LNCaP clone FGC (cell line): ENCODE measurements around the gene CCL4.

Experiments
- DNase-seq: peaks from one replicate; pipeline ENCODE4 v3.0.0-alpha.2; 2011; ENCODE audit warnings: low read depth
- H3K4me3 ChIP-seq: 2 replicates; pipeline ENCODE4 v1.5.1; 2011; ENCODE audit warnings: mild to moderate bottlenecking, low read depth, low read length, control low read depth
- TF ChIP-seq, protein P1 (sequence below): IDR thresholded peaks from 2 replicates; pipeline ENCODE4 v1.5.1; 2012; ENCODE audit warnings: mild to moderate bottlenecking; ENCODE audit not compliant: control insufficient read depth, insufficient read depth; ENCODE audit errors: extremely low read depth

Gene CCL4

DNA sequence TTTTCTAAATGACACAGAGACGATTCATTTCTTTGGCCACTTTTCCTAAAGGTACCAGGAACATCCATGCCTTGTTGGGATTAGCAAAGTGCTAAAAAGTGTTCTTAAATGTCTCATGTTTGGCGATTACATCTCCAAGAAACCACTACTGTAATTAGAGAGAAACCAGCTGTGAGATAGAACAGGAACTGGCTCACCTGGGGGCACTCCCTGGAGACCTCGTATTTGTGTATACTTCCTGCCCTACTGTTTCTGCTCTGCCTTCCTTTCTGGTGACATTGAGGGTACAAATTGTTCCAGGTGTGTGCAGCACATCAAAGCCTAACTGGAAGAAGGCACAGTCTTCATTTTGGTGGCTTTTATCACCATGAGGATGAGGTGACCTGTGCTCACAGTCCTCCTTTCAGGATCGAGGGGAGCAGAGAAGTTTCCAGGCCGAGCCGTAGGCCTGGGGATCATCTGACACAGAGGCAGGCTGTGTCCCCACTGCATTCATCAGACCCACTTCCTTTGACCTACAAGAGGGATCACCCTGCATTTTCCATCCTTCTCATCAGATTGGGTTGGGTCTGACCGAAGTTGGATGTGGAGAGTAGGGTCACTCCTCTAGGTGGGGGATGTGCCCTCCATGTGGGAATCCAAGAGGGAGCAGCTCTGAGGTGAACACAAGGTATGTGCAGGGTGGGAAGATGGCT lies 23.7 kb downstream of the CCL4 start:
- TF ChIP-seq, protein P1, sequence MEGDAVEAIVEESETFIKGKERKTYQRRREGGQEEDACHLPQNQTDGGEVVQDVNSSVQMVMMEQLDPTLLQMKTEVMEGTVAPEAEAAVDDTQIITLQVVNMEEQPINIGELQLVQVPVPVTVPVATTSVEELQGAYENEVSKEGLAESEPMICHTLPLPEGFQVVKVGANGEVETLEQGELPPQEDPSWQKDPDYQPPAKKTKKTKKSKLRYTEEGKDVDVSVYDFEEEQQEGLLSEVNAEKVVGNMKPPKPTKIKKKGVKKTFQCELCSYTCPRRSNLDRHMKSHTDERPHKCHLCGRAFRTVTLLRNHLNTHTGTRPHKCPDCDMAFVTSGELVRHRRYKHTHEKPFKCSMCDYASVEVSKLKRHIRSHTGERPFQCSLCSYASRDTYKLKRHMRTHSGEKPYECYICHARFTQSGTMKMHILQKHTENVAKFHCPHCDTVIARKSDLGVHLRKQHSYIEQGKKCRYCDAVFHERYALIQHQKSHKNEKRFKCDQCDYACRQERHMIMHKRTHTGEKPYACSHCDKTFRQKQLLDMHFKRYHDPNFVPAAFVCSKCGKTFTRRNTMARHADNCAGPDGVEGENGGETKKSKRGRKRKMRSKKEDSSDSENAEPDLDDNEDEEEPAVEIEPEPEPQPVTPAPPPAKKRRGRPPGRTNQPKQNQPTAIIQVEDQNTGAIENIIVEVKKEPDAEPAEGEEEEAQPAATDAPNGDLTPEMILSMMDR, result no peak
- DNase-seq, result no peak
- H3K4me3 ChIP-seq, result no peak overlapping the region

GRCh38 chr17:36127911-36128310 lies 24.3 kb downstream of the CCL4 start:
- H3K4me3 ChIP-seq, result no peak overlapping the region
- DNase-seq, result no peak

DNA sequence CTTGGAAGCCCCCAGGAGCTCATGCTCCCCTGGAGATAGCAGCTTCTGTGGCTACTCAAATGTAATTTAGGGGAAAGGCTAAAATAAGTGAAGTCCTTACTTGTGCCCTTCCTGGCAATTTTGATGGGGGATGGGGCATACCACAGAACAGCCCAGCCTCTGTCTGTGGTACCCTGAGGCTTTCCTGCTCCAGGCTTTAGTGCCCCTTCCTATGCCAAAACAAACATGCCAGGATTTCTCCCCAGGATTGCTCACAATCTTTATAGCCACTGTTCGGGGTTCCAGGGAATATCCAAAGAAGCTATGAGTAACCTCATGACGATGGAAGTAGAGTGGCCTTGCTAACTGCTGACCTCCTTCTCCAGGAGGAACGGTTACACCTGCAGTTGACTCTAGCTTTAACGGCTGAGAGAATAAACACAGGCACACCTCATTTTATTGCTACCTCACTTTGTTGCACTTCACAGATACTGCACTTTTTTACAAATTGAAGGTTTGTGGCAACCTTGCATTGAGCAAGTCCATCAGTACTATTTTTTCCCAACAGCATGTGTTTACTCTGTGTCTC lies 24.9 kb downstream of the CCL4 start:
- no peak for DNase-seq
- H3K4me3 ChIP-seq, result no peak overlapping the region
- TF ChIP-seq, protein P1, result no peak

More at GRCh38 chr17:36127911-36128310, 24.3 kb downstream of the CCL4 start:
- TF ChIP-seq, protein P1, result no peak

GRCh38 chr17:36129616-36130015 lies 26.0 kb downstream of the CCL4 start:
- TF ChIP-seq, protein P1, result no peak
- DNase-seq, result no peak
- no peak overlapping the region for H3K4me3 ChIP-seq

DNA sequence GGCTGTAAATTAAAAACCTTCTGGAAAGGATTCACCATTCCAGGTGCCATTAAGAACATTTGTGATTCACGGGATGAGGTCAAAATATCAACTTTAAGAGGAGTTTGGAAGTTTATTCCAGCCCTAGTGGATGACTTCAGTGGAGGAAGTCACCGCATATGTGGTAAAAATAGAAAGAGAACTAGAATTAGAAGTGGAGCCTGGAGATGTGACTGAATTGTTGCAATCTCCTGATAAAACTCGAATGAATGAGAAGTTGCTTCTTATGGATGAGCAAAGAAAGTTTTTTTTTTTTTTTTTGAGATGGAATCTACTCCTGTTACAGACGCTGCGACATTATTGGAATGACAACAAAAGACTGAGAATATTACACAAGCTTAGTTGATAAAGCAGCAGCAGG lies 26.7 kb downstream of the CCL4 start:
- no peak for DNase-seq
- H3K4me3 ChIP-seq, result no peak overlapping the region
- TF ChIP-seq, protein P1, result no peak

- no peak overlapping the region for H3K4me3 ChIP-seq
- TF ChIP-seq, protein P1, result no peak
- no peak for DNase-seq
These were observed 27.8 kb downstream of the CCL4 start for GRCh38 chr17:36131421-36131820.

DNA sequence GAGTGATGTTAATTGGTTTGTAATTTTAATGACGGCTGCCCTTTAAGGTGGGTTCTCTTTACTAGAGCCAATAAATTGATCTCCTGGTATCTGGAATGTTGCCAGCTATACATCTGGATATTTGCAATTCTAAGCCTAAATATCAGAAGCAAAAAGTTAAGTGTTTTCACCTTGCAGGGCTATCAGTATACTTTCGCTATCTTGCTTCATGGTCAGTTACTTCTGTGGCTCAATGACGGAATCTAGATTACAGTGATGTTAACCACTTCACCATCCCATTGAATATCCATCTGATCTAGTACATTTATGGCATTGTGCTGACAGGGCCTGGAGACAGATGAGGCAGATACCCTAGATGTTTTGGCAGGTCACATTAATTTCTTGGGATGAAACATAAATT lies 28.3 kb downstream of the CCL4 start:
- DNase-seq, result no peak
- TF ChIP-seq, protein P1, result no peak
- no peak overlapping the region for H3K4me3 ChIP-seq
